GM13976 (cell line): Measurements from ENCODE around the gene ANTXR1.

Source experiments
- DNase-seq: peaks from one replicate; pipeline ENCODE4 v3.0.0; 2012; ENCODE audit warnings: low spot score
- CTCF ChIP-seq: IDR thresholded peaks from 2 replicates; pipeline ENCODE4 v1.5.1; 2012; ENCODE audit warnings: borderline replicate concordance, mild to moderate bottlenecking; ENCODE audit not compliant: insufficient read depth; ENCODE audit errors: extremely low read depth, missing control alignments, control extremely low read depth
- in situ Hi-C: fragments of 300-500 bp; cut with MboI; formaldehyde crosslinking; loops from one replicate; pipeline ENCODE4 v1.12.0; 2022; ENCODE audit warnings: low sequenced_read_pairs, mixed read lengths, inconsistent platforms; ENCODE audit not compliant: unreplicated experiment

Gene ANTXR1

GRCh38 chr2:69272803-69273471 lies 260.0 kb downstream of the ANTXR1 start:
- no peak for TF ChIP-seq CTCF
- in situ Hi-C loops = no loop called here
- no peak for DNase-seq

GRCh38 chr2:69275490-69275889 lies 262.5 kb downstream of the ANTXR1 start:
- no peak for DNase-seq
- in situ Hi-C loops = no loop called here
- no peak for TF ChIP-seq CTCF

- DNase-seq = no peak
- TF ChIP-seq CTCF = no peak
- in situ Hi-C loops = no loop called here
These were observed 265.4 kb downstream of the ANTXR1 start for GRCh38 chr2:69278366-69278765.

- no peak for DNase-seq
- in situ Hi-C loops = no loop called here
- TF ChIP-seq CTCF = no peak
These were observed 266.2 kb downstream of the ANTXR1 start for GRCh38 chr2:69279211-69279610.

- DNase-seq = no peak
- in situ Hi-C loops = no loop called here
- no peak for TF ChIP-seq CTCF
These were observed 267.1 kb downstream of the ANTXR1 start for GRCh38 chr2:69279931-69280681.

- no peak for TF ChIP-seq CTCF
- DNase-seq = no peak
- in situ Hi-C loops = no loop called here
These were observed 267.9 kb downstream of the ANTXR1 start for GRCh38 chr2:69280796-69281412.
